LoVo (cell line): Measurements from ENCODE around the gene CFH.
A peak's percentile ranks its signal among the peaks of the same experiment; 100 is the strongest.
"Not testable (repeated sequence)": the region's sequence is repeated elsewhere in the genome, so short reads cannot be mapped to it uniquely, and the experiment has no call there.

Source experiments
- DNase-seq: peaks from one replicate; pipeline ENCODE4 v3.0.0-alpha.2; 2016; ENCODE audit warnings: low spot score

CFH gene

DNA sequence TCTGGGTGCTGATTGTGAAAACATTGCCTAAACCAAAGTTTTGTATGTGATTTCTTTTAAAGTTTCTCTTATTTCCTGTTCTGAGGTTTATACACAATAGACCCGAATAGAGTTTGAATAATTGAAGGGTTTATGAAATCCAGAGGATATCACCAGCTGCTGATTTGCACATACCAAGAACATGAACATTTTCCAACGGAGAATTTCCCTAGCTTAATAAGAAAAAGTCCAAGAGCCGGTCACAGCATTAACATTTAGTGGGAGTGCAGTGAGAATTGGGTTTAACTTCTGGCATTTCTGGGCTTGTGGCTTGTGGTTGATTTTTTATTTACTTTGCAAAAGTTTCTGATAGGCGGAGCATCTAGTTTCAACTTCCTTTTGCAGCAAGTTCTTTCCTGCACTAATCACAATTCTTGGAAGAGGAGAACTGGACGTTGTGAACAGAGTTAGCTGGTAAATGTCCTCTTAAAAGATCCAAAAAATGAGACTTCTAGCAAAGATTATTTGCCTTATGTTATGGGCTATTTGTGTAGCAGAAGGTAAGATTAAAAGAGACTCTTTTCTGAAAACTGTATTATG is at the start of gene CFH:
TSS of gene CFH (plus strand) at position 407 of the 579 bp plus-strand sequence. CDS start at position 482, 75 bp downstream.
- DNase-seq: no peak

DNA sequence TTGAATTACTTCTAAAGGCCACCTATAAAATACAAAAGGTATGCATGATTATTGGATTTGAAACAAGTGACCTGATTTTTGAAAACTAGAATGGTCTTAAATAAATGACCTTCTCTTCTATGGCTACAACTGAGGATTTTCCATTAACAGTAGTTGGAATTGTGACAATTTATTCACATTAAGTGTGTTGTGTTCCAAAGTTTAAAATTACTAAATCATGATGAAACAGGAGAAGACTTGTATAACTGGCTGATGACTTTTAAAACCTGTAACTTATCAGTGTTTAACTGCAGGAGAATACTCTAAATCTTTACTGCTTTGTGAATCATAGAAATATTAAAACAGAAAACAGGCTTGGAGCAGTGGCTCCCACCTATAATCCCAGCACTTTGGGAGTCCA is 48.2 kb upstream of the CFH start:
- no peak for DNase-seq

DNA sequence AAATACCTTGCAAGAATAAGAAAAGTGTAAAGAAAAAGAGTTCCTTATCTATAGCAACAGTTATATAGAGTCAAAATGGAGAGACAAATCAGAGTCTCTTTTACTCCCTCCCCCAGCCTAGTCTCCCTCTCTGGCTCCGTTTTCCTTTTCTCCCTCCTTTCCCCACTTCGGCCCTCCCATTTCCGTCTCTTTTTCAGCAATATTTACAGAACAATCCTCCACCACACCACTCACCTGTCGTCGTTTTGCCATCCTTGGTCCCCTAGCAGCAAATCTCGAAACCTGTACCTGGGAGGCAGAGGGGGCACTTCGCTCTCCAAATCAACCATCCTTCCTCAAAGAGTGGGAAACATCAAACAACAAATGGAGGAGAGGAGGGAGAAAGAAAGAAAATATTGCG is 43.9 kb upstream of the CFH start:
- DNase-seq: no peak

DNA sequence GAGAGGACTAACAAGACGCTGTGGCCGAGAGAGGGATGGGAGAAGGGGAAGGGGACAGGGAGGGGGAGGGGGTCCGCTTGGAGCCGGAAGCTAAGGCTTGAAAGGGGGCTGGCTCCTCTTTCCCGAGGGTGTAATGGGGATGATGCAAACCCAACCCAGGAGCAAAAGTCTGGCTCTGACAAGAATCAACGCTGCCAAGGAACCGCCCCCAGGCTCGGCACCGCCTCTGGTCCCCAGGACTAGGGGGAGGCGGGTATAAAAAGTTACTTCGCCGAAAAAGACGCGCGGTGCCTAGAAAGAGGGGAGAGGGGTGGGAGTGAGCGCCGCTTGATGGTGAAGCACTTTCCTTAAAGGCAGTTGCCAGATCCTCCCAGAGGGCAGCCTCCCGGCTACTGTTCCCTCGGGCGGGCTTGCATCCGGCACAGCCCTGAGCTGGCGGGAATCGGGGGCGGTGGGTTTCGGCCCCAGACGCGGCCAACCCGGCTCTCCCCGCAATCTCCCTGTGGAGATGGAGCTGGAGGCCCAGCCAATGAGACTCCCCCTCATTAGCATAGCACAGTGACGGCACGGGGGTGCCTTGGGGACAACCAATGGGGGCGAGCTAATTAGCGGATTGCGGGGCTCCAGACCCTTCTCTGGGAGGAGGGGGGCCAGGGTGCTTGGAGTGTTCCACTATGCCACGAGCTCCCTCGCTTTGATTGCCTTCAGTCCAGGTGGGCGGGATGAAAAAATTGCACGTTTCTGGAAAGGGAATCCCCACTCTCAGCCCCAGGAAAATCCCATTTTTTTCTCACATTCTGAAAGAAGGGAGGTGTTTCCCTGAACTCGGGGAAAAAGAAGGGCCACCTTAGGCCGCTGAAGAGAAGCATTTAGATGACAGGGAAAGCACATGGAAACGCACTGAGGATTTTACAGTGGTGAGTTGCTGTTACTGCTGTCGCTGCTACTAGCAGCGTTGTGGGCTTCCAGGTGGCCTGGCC is 43.2 kb upstream of the CFH start, which contains the start of gene KCNT2:
TSS of gene KCNT2 (minus strand) at position 51 of the 980 bp plus-strand sequence. CDS start 131 bp downstream, outside the sequence.
- no peak for DNase-seq

DNA sequence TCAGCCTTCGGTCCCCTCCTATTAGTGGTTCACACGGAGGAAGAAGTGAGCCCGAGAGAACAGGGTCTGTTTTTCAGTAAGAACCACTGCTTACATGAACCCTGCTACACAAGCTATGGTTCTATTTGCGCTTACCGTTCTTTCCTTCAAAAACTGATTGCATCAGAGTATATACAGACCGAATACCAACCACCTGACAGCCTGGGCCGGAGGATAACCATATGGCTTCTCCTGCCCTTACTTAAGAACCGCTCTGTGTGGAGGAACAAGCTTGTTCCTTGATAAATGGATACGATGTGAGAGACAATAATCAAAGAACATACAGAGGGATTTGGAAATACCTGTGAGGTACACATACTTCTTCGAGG is 42.5 kb upstream of the CFH start:
- no peak for DNase-seq

DNA sequence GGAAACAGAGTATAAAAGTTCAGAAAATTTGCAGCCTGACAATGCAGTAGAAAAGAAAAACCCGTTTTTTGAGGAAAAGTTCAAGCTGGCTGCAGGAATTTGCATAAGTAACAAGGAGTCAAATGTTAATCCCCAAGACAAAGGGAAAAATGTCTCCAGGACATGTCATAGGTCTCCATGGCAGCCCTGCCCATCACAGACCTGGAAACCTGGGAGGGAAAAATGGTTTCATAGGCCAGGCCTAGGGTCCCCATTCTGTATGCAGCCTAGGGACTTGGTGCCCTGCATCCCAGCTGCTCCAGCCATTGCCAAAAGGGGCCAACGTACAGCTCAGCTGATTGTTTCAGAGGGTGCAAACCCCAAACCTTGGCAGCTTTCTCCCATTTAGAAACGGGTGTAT is 40.0 kb upstream of the CFH start:
- DNase-seq: no peak

DNA sequence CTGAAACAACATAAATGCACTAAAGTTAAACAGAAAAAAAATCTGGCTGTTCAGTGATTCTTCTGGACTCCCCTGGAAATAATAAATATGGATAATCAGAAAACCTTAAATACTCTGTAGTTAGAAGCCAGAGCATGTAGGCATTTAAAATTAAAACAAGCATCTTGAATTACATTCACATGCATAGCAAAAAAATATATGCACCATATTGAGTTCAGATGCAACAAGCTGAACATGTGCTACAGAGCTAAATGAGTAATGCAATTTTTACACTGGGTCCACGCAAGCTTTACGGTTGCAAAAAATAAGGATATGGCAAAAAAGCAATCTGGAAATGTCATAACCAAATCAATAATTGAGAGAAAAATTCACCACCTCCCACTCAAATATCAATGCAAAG is 32.1 kb upstream of the CFH start:
- DNase-seq: no peak

DNA sequence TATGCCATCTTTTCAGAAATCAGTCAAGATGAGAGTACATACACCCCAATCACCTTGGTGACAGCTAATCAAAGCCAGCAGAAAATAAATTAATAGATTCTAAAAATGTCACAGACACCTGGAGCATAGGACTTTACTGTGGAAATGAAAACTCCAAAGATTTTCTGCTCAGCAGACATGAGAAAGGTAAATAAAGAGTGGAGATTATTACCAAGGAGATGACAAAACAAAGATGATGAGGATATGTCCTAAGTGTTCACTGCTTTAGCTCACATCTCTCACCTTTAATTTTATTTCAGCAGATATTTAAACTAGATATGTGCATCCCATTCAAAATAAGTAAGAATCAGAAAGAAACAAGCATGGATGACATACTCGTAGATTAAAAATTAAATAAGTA is 28.8 kb upstream of the CFH start:
- no peak for DNase-seq

DNA sequence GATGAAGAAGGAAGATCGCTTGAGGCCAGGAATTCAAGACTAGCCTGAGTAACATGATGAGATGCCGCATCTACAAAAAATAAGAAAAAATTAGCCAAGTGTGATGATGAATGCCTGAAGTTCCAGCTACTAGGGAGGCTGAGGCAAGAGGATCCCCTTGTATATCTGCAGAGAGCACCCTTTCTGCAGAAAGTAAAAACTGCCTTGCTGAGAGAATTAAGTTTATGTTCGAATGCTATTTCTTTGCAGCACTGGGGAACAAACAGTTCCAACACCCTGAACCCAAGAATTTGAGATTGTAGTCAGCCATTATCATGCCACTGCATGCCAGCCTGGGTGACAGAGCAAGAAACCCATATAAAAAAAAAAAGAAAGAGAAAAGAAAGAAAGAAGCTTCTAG is 23.0 kb upstream of the CFH start:
- DNase-seq: no peak

DNA sequence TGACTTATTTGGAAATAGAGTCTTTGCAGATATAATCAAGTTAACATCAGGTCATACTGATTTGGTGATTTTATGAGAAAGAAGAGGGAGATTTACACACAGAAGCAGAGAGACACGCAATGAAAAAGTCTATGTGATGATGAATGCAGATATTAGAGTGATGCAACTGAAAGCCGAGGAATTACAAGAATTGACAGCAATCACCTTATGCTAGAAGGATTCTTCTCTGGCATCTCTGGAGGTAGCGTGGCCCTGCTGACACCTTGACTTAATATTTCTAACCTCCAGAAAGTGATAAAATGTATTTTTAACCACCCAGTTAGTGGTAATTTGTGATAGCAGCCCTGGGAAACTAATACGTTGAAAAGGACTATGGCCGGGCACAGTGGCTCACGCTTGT is 14.2 kb upstream of the CFH start:
- DNase-seq: no peak

DNA sequence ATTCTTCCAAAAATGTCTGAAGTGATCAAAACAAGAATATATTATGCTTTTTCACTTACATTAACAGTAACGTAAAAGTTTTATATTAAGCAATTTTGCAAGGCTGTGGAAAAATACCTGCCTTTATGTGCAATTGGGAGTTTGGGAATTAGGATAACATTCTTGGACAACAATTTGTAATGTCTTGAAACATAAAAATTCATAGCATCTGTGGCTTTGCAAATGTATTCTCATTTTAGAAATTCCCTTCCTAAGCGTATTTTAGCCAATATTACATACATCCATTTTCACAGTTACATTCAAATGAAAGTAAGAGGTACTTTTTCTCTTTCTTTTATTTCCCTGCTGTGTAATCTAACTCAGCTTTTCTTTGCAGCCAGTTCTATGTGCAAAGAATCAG is 13.4 kb upstream of the CFH start:
- DNase-seq: no peak

DNA sequence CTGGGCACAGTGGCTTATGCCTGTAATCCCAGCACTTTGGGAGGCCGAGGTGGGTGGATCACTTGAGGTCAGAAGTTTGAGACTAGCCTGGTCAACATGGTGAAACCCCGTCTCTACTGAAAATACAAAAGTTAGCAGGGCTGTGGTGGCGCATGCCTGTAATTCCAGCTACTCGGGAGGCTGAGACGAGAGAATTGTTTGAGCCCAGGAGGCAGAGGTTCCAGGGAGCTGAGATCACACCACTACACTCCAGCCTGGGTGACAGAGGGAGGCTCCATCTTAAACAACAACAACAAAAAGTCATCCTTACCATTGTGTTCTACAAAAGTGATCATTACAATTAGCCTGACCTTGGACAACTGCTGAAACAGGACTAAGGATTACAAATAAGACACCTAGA is 12.6 kb upstream of the CFH start:
- not testable (repeated sequence) for DNase-seq

DNA sequence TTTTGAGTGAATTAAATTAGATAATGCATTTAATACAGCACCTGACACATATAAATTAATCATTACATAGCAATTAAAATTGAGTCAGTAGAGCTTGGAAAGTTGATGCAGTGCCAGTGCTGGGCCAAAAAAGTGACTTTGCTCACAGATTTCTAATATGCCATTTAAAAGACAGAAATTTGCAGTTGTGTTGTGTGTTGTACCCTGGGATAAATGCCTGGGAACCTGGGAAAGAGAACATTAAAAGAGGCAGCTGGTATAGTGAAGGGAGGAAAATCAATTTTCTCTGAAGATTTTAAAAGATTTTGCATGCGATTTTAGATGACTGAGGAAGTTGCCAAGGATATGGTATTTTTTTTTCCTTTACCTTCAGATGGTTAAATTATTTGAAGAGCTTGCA is 10.9 kb upstream of the CFH start:
- DNase-seq: no peak

DNA sequence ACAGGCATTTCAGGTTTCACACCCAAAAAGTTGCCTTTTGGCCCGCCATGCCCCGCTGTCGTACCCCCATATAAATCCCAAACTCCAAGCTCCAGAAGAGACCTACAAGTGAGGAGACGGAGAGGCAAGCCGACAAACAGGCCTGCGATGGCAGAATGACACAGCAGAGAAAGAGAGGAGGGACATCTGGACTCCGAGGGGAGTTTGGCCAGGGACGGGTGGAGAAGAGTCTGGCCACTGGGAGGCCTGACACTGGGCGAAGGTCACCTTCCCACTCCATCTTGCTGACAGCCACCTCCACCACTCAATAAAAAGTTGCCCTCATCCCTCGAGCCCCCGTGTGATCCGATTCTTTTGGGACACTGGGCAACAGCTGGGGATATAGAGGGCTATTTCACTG is 1.9 kb upstream of the CFH start:
- no peak for DNase-seq

DNA sequence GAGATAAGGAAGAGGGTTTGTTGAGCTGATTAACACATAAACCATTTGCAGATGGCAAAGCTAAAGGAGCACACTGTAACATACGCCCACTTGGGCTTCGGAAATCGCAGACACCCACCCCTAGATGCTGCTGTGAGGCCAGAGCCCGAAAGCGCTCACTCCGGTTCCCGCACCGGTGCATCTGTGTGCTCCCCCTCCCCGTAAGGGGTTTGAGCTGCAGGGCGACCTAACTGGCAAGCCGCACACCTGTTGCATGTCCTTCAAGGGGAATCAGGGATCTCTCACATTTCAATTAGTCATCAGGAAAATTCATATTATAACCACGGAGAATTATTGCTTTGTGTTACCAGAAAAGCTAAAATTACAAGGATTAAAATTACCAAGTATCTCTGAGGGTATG is 1.4 kb upstream of the CFH start:
- DNase-seq: no peak

DNA sequence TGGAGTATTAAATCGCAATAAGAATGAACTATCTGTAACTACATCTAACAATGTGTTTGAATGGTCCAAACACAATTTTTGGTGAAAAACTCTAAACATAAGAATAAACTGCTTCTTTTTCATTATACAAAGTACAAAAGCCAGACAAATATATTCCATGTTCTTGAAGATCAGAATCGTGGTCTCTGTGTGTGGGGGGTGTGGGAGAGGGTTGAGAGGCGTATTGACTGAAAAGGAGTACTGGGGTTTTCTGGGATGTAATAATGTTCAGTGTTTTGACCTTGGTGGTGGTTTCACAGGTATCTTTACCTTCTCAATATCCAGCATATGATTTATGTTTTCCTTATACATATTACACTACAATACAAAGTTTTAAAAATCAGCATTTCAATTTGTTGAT is 764 bp upstream of the CFH start:
- DNase-seq: no peak

DNA sequence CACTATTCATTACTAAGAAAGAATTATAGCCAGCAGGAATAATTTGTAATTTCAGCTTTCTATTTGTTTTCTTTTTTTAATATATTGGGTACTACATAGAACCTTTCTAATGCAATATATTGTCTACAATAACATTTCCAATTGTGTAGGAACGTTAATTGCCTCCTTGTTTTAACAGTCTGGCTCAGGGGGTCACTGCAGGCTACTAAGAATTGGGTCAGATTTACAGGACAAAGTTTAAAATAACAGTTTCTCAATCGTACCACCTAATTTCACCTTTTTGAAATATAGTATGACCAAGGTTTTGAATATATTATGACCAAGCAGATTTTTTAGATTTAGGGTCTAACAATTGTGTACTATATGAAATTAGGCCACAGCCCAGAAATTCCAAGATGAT is 2.4 kb downstream of the CFH start:
- no peak for DNase-seq

DNA sequence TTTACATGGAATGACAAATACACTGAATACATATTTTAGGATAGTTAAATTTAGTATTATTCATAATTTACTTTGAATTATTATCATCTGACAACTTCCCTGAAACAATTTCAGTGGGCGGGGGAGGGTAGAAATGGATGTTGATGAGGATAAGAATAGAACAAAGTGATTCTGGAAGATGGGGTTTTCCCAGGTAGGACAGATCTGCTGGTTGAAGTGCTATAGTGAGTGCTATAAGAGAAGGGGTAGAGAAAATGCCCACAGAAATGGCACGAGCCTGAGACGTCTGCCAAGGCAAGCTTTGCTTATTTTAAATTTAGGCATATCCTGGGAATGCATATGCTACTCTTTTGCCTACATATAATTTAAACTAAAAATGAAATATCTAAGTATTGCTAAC is 3.2 kb downstream of the CFH start:
- no peak for DNase-seq

DNA sequence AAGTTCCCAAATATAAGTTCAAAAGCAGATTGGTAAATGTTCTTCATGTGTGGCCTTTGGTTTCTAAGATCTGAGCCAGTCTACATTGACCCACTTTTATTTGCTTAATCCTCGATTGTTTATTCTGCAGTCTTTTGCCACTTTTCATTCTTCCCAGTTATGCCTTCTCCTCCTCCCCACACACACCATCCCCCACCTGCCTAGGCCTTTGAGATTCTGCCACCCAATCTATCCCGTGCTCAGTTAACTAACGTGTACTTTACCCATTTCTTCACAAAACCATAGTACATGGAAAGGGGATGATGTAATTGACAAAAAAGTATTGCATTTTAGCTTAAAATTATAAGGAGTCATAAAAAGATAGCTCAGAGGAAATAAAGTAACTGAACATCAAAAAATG is 3.7 kb downstream of the CFH start:
- no peak for DNase-seq

DNA sequence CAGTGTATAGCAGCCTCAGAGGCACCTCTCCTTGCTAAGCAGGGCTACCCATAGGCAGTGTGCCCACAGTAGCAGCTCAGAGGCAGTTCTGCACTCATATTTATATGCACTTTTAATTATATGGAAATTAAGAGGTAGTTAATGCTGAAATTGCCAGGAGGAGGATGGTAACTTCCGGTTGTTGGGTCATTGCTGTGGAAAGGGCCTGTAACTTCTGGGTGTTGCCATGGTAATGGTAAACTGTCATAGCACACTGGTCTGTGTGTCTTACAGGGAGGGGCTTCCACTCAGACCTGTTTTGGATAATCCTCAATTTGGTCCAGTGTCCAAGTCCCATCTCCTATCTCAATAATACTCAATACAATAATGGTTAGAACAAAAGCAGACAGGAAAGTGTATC is 7.6 kb downstream of the CFH start:
- no peak for DNase-seq

DNA sequence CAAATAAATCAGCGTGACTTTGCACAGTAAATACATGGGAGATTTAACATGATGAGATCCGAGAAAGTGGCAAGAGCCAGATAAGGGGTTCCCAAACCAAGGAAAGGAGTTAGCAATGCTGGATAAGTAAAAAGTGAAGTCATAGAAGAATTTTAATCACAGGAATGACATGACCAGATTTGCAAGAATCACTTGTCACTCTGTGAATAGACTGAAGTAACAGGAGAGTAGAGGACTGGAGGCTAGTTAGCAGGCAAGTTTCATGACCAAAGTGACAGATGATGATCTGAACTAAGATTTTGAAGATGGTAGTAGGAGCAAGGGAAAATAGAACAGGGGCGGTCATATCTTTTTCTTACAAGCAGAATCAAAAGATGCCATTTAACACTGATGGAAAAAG is 8.4 kb downstream of the CFH start:
- DNase-seq: no peak

DNA sequence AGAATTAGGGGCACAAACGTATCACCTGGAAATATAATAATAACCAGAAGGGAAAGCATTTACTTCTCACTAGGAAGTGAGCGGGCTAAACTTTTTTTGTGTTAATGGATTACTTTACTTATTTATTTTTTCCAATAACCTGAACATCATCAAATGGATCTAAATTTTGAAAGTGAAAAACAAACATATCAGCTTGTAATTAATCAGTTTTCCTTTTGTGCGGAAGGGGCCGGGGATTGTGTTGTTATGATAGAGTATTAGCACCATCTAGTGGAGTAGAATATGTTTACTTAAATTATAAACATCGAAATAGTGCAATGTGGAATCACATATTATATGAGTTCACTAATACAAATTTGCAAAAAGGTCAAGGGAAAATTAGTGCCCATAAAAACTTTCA is 9.0 kb downstream of the CFH start:
- DNase-seq: peak; percentile 49

DNA sequence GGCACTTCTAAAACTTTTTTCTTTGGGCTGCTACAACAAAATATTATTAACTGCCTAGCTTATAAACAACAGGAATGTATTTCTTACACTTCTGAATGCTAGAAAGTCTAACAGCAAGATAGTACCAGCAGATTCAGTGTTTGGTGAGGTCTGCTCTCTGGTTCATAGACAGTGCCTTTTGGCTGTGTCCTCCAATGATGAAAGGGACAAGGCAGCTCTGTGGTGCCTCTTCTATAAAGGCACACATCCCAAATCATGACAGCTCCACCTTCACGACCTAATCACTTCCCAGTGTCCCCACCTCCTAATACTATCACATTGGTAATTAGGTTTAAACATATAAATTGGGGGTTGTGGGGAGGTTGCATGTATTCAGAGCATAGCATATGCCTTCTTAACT is 9.5 kb downstream of the CFH start:
- no peak for DNase-seq

DNA sequence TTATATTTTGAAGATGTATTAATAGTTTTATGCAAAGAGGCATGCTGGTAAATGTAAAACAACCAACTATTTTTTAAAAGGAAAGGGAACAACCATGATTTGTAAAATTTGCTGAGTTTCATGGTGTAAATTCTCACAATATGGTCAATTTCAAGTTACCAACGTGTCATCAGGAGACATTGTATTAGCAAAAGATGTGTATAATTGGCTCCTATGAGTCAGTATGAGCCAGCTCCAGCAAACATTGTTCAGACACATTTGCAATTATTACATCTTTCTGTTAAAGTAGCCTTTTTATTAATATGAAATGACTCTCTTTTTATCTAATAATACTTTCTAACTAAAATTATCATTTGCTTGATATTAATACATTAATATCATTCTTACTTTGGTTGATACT is 15.3 kb downstream of the CFH start:
- no peak for DNase-seq
